Caco-2 (cell line): ENCODE results near the gene IMMP2L. TPM values are rescaled to one million over a fixed set of nuclear protein-coding genes. Genes with fewer than 3 reads are reported as not detected.

Source experiments
- BruUV-seq: library from RNA; stranded (reverse); fragments of 400-500 nt; replicated peaks from 2 replicates; lab custom pipeline; 2021; lab: Mats Ljungman, UMichigan
- CTCF ChIA-PET: fragments of 300-600 bp; sonication (Branson Sonifier 250); formaldehyde crosslinking; loops from one replicate; lab custom pipeline; 2022; ENCODE audit warnings: antibody characterized with exemption; lab: Charles Lee
- POLR2A ChIA-PET: fragments of 300-600 bp; sonication (Branson Sonifier 250); formaldehyde crosslinking; loops from one replicate; lab custom pipeline; 2022; ENCODE audit warnings: antibody characterized with exemption; lab: Charles Lee
- DNase-seq, 2 experiments: peaks; one replicate each; pipeline versions ENCODE4 v3.0.0 to v3.0.0-alpha.2; 2020 to 2022
- H3K27me3 ChIP-seq: replicated peaks from 2 replicates; pipeline ENCODE4 v1.6.0; 2011; ENCODE audit warnings: low read length; ENCODE audit not compliant: control insufficient read depth, insufficient read depth
- H3K36me3 ChIP-seq: 2 replicates; pipeline ENCODE4 v1.5.1; 2011; ENCODE audit warnings: low read length; ENCODE audit not compliant: control insufficient read depth, insufficient read depth
- H3K4me1 ChIP-seq: fragments of 250-450 bp; sonication (Bioruptor Pico); 2 replicates; pipeline ENCODE4 v1.5.1; 2020; ENCODE audit warnings: mild to moderate bottlenecking
- H3K4me3 ChIP-seq: 2 replicates; pipeline ENCODE4 v1.5.1; 2011; ENCODE audit warnings: low read depth, mild to moderate bottlenecking, control low read depth, low read length
- H3K9me3 ChIP-seq: fragments of 250-450 bp; sonication (Bioruptor Pico); 2 replicates; pipeline ENCODE4 v1.5.1; 2020; ENCODE audit warnings: mild to moderate bottlenecking, moderate library complexity
- H3K27ac Mint-ChIP-seq: one replicate; pipeline ENCODE4 v1.8.0; 2022; ENCODE audit warnings: mixed read lengths; ENCODE audit not compliant: unreplicated experiment
- H3K27me3 Mint-ChIP-seq: one replicate; pipeline ENCODE4 v1.8.0; 2022; ENCODE audit warnings: mixed read lengths; ENCODE audit not compliant: insufficient read depth, unreplicated experiment
- H3K36me3 Mint-ChIP-seq: one replicate; pipeline ENCODE4 v1.8.0; 2022; ENCODE audit warnings: mild to moderate bottlenecking, mixed read lengths; ENCODE audit not compliant: insufficient read depth, unreplicated experiment
- H3K4me1 Mint-ChIP-seq: one replicate; pipeline ENCODE4 v1.8.0; 2022; ENCODE audit warnings: low read depth, mixed read lengths; ENCODE audit not compliant: unreplicated experiment
- H3K4me3 Mint-ChIP-seq: one replicate; pipeline ENCODE4 v1.8.0; 2022; ENCODE audit warnings: mild to moderate bottlenecking, moderate library complexity, mixed read lengths; ENCODE audit not compliant: unreplicated experiment
- H3K9me3 Mint-ChIP-seq: one replicate; pipeline ENCODE4 v1.8.0; 2022; ENCODE audit warnings: mixed read lengths; ENCODE audit not compliant: unreplicated experiment
- CTCF ChIP-seq, 2 experiments: fragments of 200-600 bp in 1 of 2; IDR thresholded peaks; 1 replicate in 1 of 2; 2 replicates in 1 of 2; pipeline versions ENCODE4 v1.5.1 to v1.8.0; 2011 to 2022; ENCODE audit warnings: antibody characterized with exemption in 1 of 2, control low read depth in 1 of 2, inconsistent platforms in 1 of 2, low read depth in 1 of 2, low read length in 1 of 2, mild to moderate bottlenecking in 1 of 2, moderate library complexity in 1 of 2; ENCODE audit not compliant: insufficient read depth in 1 of 2, severe bottlenecking in 1 of 2, unreplicated experiment in 1 of 2
- intact Hi-C: fragments of 100-400 bp; cut with micrococcal nuclease; formaldehyde crosslinking; loops from one replicate; pipeline ENCODE4 v1.10.0; 2022; ENCODE audit not compliant: unreplicated experiment
- total RNA-seq: library from RNA; stranded (reverse); gene quantifications from 2 replicates; pipeline ENCODE4 v1.2.3, GENCODE V29; 2022

The IMMP2L gene
- total RNA-seq, 1 experiment from 2014 or later = 9.5 TPM

- no peaks in the 10 kb centered on the region for H3K36me3 Mint-ChIP-seq
- no peak overlapping the region for H3K27ac Mint-ChIP-seq
- Histone ChIP-seq H3K4me3 (no peak overlapping the region), H3K4me1 (no peaks in the 10 kb centered on the region), H3K27me3 (no peaks in the 10 kb centered on the region), H3K9me3 (no peaks in the 10 kb centered on the region), H3K36me3 (no peaks in the 10 kb centered on the region)
- no peaks in the 10 kb centered on the region for H3K27me3 Mint-ChIP-seq
- intact Hi-C loops = no loop called here
- POLR2A ChIA-PET = no interaction called here
- no TSS peak for BruUV-seq
- DNase-seq = no peak
- H3K4me3 Mint-ChIP-seq = no peak overlapping the region
- TF ChIP-seq CTCF (IDR thresholded peaks at IDR 0.05; ENCODE audit: insufficient read depth in 1 of 2, low read depth in 1 of 2, low read length in 1 of 2, severe bottlenecking in 1 of 2, unreplicated experiment in 1 of 2) = no peak
- CTCF ChIA-PET = no interaction called here
- peaks cover 9% of the 10 kb centered on the region for H3K4me1 Mint-ChIP-seq
- no peaks in the 10 kb centered on the region for H3K9me3 Mint-ChIP-seq
Observed at GRCh38 chr7:111190804-111191203, 371.5 kb downstream of the IMMP2L start.

GRCh38 chr7:111184987-111185386 lies 377.3 kb downstream of the IMMP2L start:
- no peak overlapping the region for H3K27ac Mint-ChIP-seq
- no peaks in the 10 kb centered on the region for H3K9me3 Mint-ChIP-seq
- no peaks in the 10 kb centered on the region for H3K27me3 ChIP-seq
- DNase-seq = no peak
- H3K4me3 Mint-ChIP-seq = no peak overlapping the region
- no peaks in the 10 kb centered on the region for H3K36me3 Mint-ChIP-seq
- no TSS peak for BruUV-seq
- H3K4me1 ChIP-seq = no peaks in the 10 kb centered on the region
- no peaks in the 10 kb centered on the region for H3K36me3 ChIP-seq
- intact Hi-C loops = no loop called here
- ChIA-PET POLR2A (no interaction called here), CTCF (no interaction called here)
- H3K27me3 Mint-ChIP-seq = no peaks in the 10 kb centered on the region
- no peaks in the 10 kb centered on the region for H3K9me3 ChIP-seq
- no peak for TF ChIP-seq CTCF (IDR thresholded peaks at IDR 0.05; ENCODE audit: insufficient read depth in 1 of 2, low read depth in 1 of 2, low read length in 1 of 2, severe bottlenecking in 1 of 2, unreplicated experiment in 1 of 2)
- no peaks in the 10 kb centered on the region for H3K4me1 Mint-ChIP-seq
- H3K4me3 ChIP-seq = no peak overlapping the region

- H3K27me3 ChIP-seq = no peaks in the 10 kb centered on the region
- Mint-ChIP-seq H3K27me3 (no peaks in the 10 kb centered on the region), H3K4me3 (no peak overlapping the region), H3K27ac (no peak overlapping the region), H3K9me3 (no peaks in the 10 kb centered on the region), H3K36me3 (no peaks in the 10 kb centered on the region), H3K4me1 (no peaks in the 10 kb centered on the region)
- DNase-seq = no peak
- no peaks in the 10 kb centered on the region for H3K4me1 ChIP-seq
- BruUV-seq = no TSS peak
- ChIA-PET CTCF (no interaction called here), POLR2A (no interaction called here)
- intact Hi-C loops = no loop called here
- no peaks in the 10 kb centered on the region for H3K9me3 ChIP-seq
- H3K36me3 ChIP-seq = no peaks in the 10 kb centered on the region
- H3K4me3 ChIP-seq = no peak overlapping the region
- no peak for TF ChIP-seq CTCF (IDR thresholded peaks at IDR 0.05; ENCODE audit: insufficient read depth in 1 of 2, low read depth in 1 of 2, low read length in 1 of 2, severe bottlenecking in 1 of 2, unreplicated experiment in 1 of 2)
Observed at GRCh38 chr7:111183321-111183720, 379.0 kb downstream of the IMMP2L start.
